ENCODE measurements around the gene FOXJ3.

- TF ChIP-seq, protein P1, sequence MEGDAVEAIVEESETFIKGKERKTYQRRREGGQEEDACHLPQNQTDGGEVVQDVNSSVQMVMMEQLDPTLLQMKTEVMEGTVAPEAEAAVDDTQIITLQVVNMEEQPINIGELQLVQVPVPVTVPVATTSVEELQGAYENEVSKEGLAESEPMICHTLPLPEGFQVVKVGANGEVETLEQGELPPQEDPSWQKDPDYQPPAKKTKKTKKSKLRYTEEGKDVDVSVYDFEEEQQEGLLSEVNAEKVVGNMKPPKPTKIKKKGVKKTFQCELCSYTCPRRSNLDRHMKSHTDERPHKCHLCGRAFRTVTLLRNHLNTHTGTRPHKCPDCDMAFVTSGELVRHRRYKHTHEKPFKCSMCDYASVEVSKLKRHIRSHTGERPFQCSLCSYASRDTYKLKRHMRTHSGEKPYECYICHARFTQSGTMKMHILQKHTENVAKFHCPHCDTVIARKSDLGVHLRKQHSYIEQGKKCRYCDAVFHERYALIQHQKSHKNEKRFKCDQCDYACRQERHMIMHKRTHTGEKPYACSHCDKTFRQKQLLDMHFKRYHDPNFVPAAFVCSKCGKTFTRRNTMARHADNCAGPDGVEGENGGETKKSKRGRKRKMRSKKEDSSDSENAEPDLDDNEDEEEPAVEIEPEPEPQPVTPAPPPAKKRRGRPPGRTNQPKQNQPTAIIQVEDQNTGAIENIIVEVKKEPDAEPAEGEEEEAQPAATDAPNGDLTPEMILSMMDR (conservative IDR thresholded peaks at IDR 0.05 in 1 of 2, IDR thresholded peaks at IDR 0.05 in 1 of 2; ENCODE audit: low read depth in 1 of 2, low read length in 2 of 2), result no peak
- no peak for TF ChIP-seq EZH2 (IDR thresholded peaks at IDR 0.05; ENCODE audit: low read length, missing control alignments)
These were observed 156.8 kb downstream of the FOXJ3 start for GRCh38 chr1:42178249-42178648.
